ENCODE results near the gene SLC12A3.
"Not testable (repeated sequence)": the region's sequence is repeated elsewhere in the genome, so short reads cannot be mapped to it uniquely, and the experiment has no call there.

SLC12A3 gene

DNA sequence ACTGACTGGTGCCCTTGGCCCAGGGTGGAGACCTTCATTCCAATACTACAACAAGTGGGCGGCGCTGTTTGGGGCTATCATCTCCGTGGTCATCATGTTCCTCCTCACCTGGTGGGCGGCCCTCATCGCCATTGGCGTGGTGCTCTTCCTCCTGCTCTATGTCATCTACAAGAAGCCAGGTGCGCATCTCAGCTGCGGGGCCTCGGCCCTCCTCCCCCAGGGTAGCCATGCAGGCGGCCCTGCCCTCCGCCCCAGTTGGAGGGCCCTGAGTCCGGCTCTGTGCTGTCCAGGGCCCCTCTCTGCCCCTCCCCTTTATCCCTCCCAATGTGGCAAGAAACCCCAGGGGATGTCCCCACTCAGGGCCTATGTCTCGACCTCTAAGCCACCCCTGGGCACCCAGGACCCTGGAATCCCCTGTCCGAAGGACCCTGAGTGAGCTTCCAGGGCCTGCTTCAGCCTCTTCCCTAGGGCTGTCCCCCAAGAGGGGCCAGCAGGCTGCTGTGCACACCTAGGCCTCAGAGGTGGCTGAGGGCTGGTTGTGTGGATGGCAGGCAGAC, 19.1 kb downstream of the SLC12A3 start:
- H3K4me1 ChIP-seq (ENCODE audit: control insufficient read depth, low read depth, low read length), result no peaks in the 10 kb centered on the region
- no peak overlapping the region for H3K9ac ChIP-seq (ENCODE audit: low read length)
- no peak overlapping the region for H3K4ac ChIP-seq (ENCODE audit: low read depth, low read length)
- no peak overlapping the region for H3K56ac ChIP-seq (ENCODE audit: low read length)
- no peaks in the 10 kb centered on the region for H3K27me3 ChIP-seq (ENCODE audit: insufficient read depth, low read length, poor library complexity)
- WGBS (ENCODE audit: extremely low coverage, insufficient coverage, low lambda C conversion rate), result no CpG with 5 or more reads among the region's 14 CpGs
- H4K8ac ChIP-seq (ENCODE audit: low read depth, low read length), result no peak overlapping the region
- no peak overlapping the region for H3K18ac ChIP-seq (ENCODE audit: low read length)
- H4K5ac ChIP-seq (ENCODE audit: low read length), result no peak overlapping the region
- no peaks in the 10 kb centered on the region for H3K79me1 ChIP-seq (ENCODE audit: low read length)
- no peak for DNase-seq
- H3K23ac ChIP-seq (ENCODE audit: low read length), result no peak overlapping the region
- no peak overlapping the region for H2AK5ac ChIP-seq (ENCODE audit: low read length)
- H2BK15ac ChIP-seq (replicated peaks; ENCODE audit: low read depth), result no peak overlapping the region
- H2BK120ac ChIP-seq (ENCODE audit: low read depth, low read length), result no peak overlapping the region
- no peaks in the 10 kb centered on the region for H3K79me2 ChIP-seq (ENCODE audit: control insufficient read depth, insufficient read depth, low read length)
- no peak overlapping the region for H2BK5ac ChIP-seq (ENCODE audit: low read length)
- no peak overlapping the region for H3K27ac ChIP-seq (ENCODE audit: low read depth, low read length)
- H3K4me2 ChIP-seq (ENCODE audit: low read length), result no peak overlapping the region
- H3K4me3 ChIP-seq (ENCODE audit: low read length), result no peak overlapping the region
- no peaks in the 10 kb centered on the region for H3K36me3 ChIP-seq (ENCODE audit: control insufficient read depth, insufficient read depth, low read length)

DNA sequence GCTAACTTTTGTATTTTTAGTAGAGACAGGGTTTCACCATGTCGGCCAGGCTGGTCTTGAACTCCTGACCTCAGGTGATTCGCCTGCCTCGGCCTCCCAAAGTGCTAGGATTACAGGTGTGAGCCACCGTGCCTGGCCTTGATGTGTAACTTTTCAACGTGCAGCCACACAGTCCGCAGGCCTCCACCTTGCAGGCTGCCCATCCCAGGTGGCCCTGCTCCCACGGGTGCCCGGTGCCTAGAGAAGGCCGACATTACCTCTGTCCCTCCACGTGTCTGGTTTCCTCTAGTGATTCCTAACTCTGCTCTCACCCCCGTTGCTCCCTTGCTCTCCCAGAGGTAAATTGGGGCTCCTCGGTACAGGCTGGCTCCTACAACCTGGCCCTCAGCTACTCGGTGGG, 19.9 kb downstream of the SLC12A3 start:
- H3K4me1 ChIP-seq (ENCODE audit: control insufficient read depth, low read depth, low read length); H3K4me3 ChIP-seq (ENCODE audit: low read length); H3K56ac ChIP-seq (ENCODE audit: low read length); H2BK120ac ChIP-seq (ENCODE audit: low read depth, low read length); H3K79me1 ChIP-seq (ENCODE audit: low read length); H3K18ac ChIP-seq (ENCODE audit: low read length); H3K23ac ChIP-seq (ENCODE audit: low read length); DNase-seq; H3K79me2 ChIP-seq (ENCODE audit: control insufficient read depth, insufficient read depth, low read length); H3K4me2 ChIP-seq (ENCODE audit: low read length); H2BK5ac ChIP-seq (ENCODE audit: low read length); H3K27me3 ChIP-seq (ENCODE audit: insufficient read depth, low read length, poor library complexity); H3K4ac ChIP-seq (ENCODE audit: low read depth, low read length); H3K27ac ChIP-seq (ENCODE audit: low read depth, low read length); H2BK15ac ChIP-seq (replicated peaks; ENCODE audit: low read depth); H3K9ac ChIP-seq (ENCODE audit: low read length); H4K5ac ChIP-seq (ENCODE audit: low read length); H2AK5ac ChIP-seq (ENCODE audit: low read length); H3K36me3 ChIP-seq (ENCODE audit: control insufficient read depth, insufficient read depth, low read length); H4K8ac ChIP-seq (ENCODE audit: low read depth, low read length): not testable (repeated sequence)
- WGBS (ENCODE audit: extremely low coverage, insufficient coverage, low lambda C conversion rate), result no CpG with 5 or more reads among the region's 13 CpGs

GRCh38 chr16:56885446-56886162, 20.6 kb downstream of the SLC12A3 start:
- Histone ChIP-seq H3K4ac (ENCODE audit: low read depth, low read length) (no peak overlapping the region), H3K4me1 (ENCODE audit: control insufficient read depth, low read depth, low read length) (no peaks in the 10 kb centered on the region), H3K9ac (ENCODE audit: low read length) (no peak overlapping the region), H2BK120ac (ENCODE audit: low read depth, low read length) (no peak overlapping the region), H3K27me3 (ENCODE audit: insufficient read depth, low read length, poor library complexity) (no peaks in the 10 kb centered on the region), H3K79me1 (ENCODE audit: low read length) (no peaks in the 10 kb centered on the region), H3K4me3 (ENCODE audit: low read length) (no peak overlapping the region), H2BK5ac (ENCODE audit: low read length) (no peak overlapping the region), H4K8ac (ENCODE audit: low read depth, low read length) (no peak overlapping the region), H2AK5ac (ENCODE audit: low read length) (no peak overlapping the region), H3K79me2 (ENCODE audit: control insufficient read depth, insufficient read depth, low read length) (no peaks in the 10 kb centered on the region), H2BK15ac (replicated peaks; ENCODE audit: low read depth) (no peak overlapping the region), H3K18ac (ENCODE audit: low read length) (no peak overlapping the region), H3K4me2 (ENCODE audit: low read length) (no peak overlapping the region), H3K36me3 (ENCODE audit: control insufficient read depth, insufficient read depth, low read length) (no peaks in the 10 kb centered on the region), H3K27ac (ENCODE audit: low read depth, low read length) (no peak overlapping the region), H3K23ac (ENCODE audit: low read length) (no peak overlapping the region), H4K5ac (ENCODE audit: low read length) (no peak overlapping the region), H3K56ac (ENCODE audit: low read length) (no peak overlapping the region)
- WGBS (ENCODE audit: extremely low coverage, insufficient coverage, low lambda C conversion rate), result no CpG with 5 or more reads among the region's 9 CpGs
- DNase-seq, result no peak

GRCh38 chr16:56886296-56886695, 21.3 kb downstream of the SLC12A3 start:
- no peak overlapping the region for H3K23ac ChIP-seq (ENCODE audit: low read length)
- DNase-seq, result no peak
- no peaks in the 10 kb centered on the region for H3K36me3 ChIP-seq (ENCODE audit: control insufficient read depth, insufficient read depth, low read length)
- WGBS (ENCODE audit: extremely low coverage, insufficient coverage, low lambda C conversion rate), result no CpG with 5 or more reads among the region's 12 CpGs
- no peak overlapping the region for H4K5ac ChIP-seq (ENCODE audit: low read length)
- H3K4me1 ChIP-seq (ENCODE audit: control insufficient read depth, low read depth, low read length), result no peaks in the 10 kb centered on the region
- H2BK15ac ChIP-seq (replicated peaks; ENCODE audit: low read depth), result no peak overlapping the region
- H3K27ac ChIP-seq (ENCODE audit: low read depth, low read length), result no peak overlapping the region
- no peak overlapping the region for H3K4ac ChIP-seq (ENCODE audit: low read depth, low read length)
- H2BK5ac ChIP-seq (ENCODE audit: low read length), result no peak overlapping the region
- H3K27me3 ChIP-seq (ENCODE audit: insufficient read depth, low read length, poor library complexity), result no peaks in the 10 kb centered on the region
- H3K56ac ChIP-seq (ENCODE audit: low read length), result no peak overlapping the region
- H3K79me1 ChIP-seq (ENCODE audit: low read length), result no peaks in the 10 kb centered on the region
- no peak overlapping the region for H4K8ac ChIP-seq (ENCODE audit: low read depth, low read length)
- H2BK120ac ChIP-seq (ENCODE audit: low read depth, low read length), result no peak overlapping the region
- H2AK5ac ChIP-seq (ENCODE audit: low read length), result no peak overlapping the region
- no peaks in the 10 kb centered on the region for H3K79me2 ChIP-seq (ENCODE audit: control insufficient read depth, insufficient read depth, low read length)
- H3K4me2 ChIP-seq (ENCODE audit: low read length), result no peak overlapping the region
- no peak overlapping the region for H3K4me3 ChIP-seq (ENCODE audit: low read length)
- no peak overlapping the region for H3K18ac ChIP-seq (ENCODE audit: low read length)
- no peak overlapping the region for H3K9ac ChIP-seq (ENCODE audit: low read length)

GRCh38 chr16:56886826-56887225, 21.8 kb downstream of the SLC12A3 start:
- H3K36me3 ChIP-seq (ENCODE audit: control insufficient read depth, insufficient read depth, low read length), result no peaks in the 10 kb centered on the region
- H2BK15ac ChIP-seq (replicated peaks; ENCODE audit: low read depth), result no peak overlapping the region
- no peak overlapping the region for H3K4ac ChIP-seq (ENCODE audit: low read depth, low read length)
- no peak overlapping the region for H3K4me2 ChIP-seq (ENCODE audit: low read length)
- no peaks in the 10 kb centered on the region for H3K4me1 ChIP-seq (ENCODE audit: control insufficient read depth, low read depth, low read length)
- no CpG with 5 or more reads among the region's 9 CpGs for WGBS (ENCODE audit: extremely low coverage, insufficient coverage, low lambda C conversion rate)
- no peak overlapping the region for H2AK5ac ChIP-seq (ENCODE audit: low read length)
- no peak overlapping the region for H4K5ac ChIP-seq (ENCODE audit: low read length)
- H3K56ac ChIP-seq (ENCODE audit: low read length), result no peak overlapping the region
- H3K79me1 ChIP-seq (ENCODE audit: low read length), result no peaks in the 10 kb centered on the region
- H2BK5ac ChIP-seq (ENCODE audit: low read length), result no peak overlapping the region
- no peak overlapping the region for H4K8ac ChIP-seq (ENCODE audit: low read depth, low read length)
- no peak for DNase-seq
- no peak overlapping the region for H3K4me3 ChIP-seq (ENCODE audit: low read length)
- H3K23ac ChIP-seq (ENCODE audit: low read length), result no peak overlapping the region
- no peak overlapping the region for H3K18ac ChIP-seq (ENCODE audit: low read length)
- H3K27me3 ChIP-seq (ENCODE audit: insufficient read depth, low read length, poor library complexity), result no peaks in the 10 kb centered on the region
- H3K9ac ChIP-seq (ENCODE audit: low read length), result no peak overlapping the region
- H2BK120ac ChIP-seq (ENCODE audit: low read depth, low read length), result no peak overlapping the region
- no peak overlapping the region for H3K27ac ChIP-seq (ENCODE audit: low read depth, low read length)
- no peaks in the 10 kb centered on the region for H3K79me2 ChIP-seq (ENCODE audit: control insufficient read depth, insufficient read depth, low read length)

GRCh38 chr16:56888806-56889205, 23.8 kb downstream of the SLC12A3 start:
- Histone ChIP-seq H3K4me3 (ENCODE audit: low read length) (no peak overlapping the region), H3K4me1 (ENCODE audit: control insufficient read depth, low read depth, low read length) (no peaks in the 10 kb centered on the region), H3K27me3 (ENCODE audit: insufficient read depth, low read length, poor library complexity) (no peaks in the 10 kb centered on the region), H3K56ac (ENCODE audit: low read length) (no peak overlapping the region), H3K9ac (ENCODE audit: low read length) (no peak overlapping the region), H2BK5ac (ENCODE audit: low read length) (no peak overlapping the region), H4K8ac (ENCODE audit: low read depth, low read length) (no peak overlapping the region), H3K27ac (ENCODE audit: low read depth, low read length) (no peak overlapping the region), H3K79me1 (ENCODE audit: low read length) (no peaks in the 10 kb centered on the region), H3K18ac (ENCODE audit: low read length) (no peak overlapping the region), H3K4ac (ENCODE audit: low read depth, low read length) (no peak overlapping the region), H3K4me2 (ENCODE audit: low read length) (no peak overlapping the region), H2BK15ac (replicated peaks; ENCODE audit: low read depth) (no peak overlapping the region), H4K5ac (ENCODE audit: low read length) (no peak overlapping the region), H3K79me2 (ENCODE audit: control insufficient read depth, insufficient read depth, low read length) (no peaks in the 10 kb centered on the region), H3K23ac (ENCODE audit: low read length) (no peak overlapping the region), H2BK120ac (ENCODE audit: low read depth, low read length) (no peak overlapping the region), H2AK5ac (ENCODE audit: low read length) (no peak overlapping the region), H3K36me3 (ENCODE audit: control insufficient read depth, insufficient read depth, low read length) (no peaks in the 10 kb centered on the region)
- no peak for DNase-seq
- no CpG with 5 or more reads among the region's 7 CpGs for WGBS (ENCODE audit: extremely low coverage, insufficient coverage, low lambda C conversion rate)

Measured in mesendoderm (in vitro differentiated cells).